Ovary (tissue), 9 donors: ENCODE measurements around the gene CCDC73. TPM values are rescaled to one million over a fixed set of nuclear protein-coding genes. Genes with fewer than 3 reads are reported as not detected.
"Not testable (repeated sequence)": the region's sequence is repeated elsewhere in the genome, so short reads cannot be mapped to it uniquely, and the experiment has no call there.

Experiments used
- DNase-seq, 5 donors: peaks; one replicate each; pipeline ENCODE4 v3.0.0-alpha.2; 2019 to 2020
- H3K27ac ChIP-seq, 2 donors: fragments of 200-600 bp; one replicate each; pipeline versions ENCODE4 v1.5.1 to v1.8.0; 2019 to 2022
- H3K27me3 ChIP-seq: fragments of 200-600 bp; one replicate; pipeline ENCODE4 v1.8.0; 2022
- H3K36me3 ChIP-seq: fragments of 200-600 bp; sonication (generic); one replicate; pipeline ENCODE4 v1.5.1; 2019
- H3K4me1 ChIP-seq: one replicate; pipeline ENCODE4 v1.8.1; 2013; ENCODE audit warnings: mild to moderate bottlenecking, moderate library complexity; ENCODE audit not compliant: insufficient read depth
- H3K4me3 ChIP-seq: fragments of 200-600 bp; sonication (generic); one replicate; pipeline ENCODE4 v1.5.1; 2017
- H3K9me3 ChIP-seq, 2 donors: fragments of 200-600 bp in 1 of 2; sonication (generic) in 1 of 2; one replicate each; pipeline versions ENCODE4 v1.5.1 to v1.8.1; 2013 to 2019; ENCODE audit warnings: mild to moderate bottlenecking in 1 of 2, moderate library complexity in 1 of 2
- CTCF ChIP-seq, 3 donors: fragments of 450-650 bp in 2 of 3; fragments of 200-600 bp in 1 of 3; IDR thresholded peaks; one replicate each; pipeline versions ENCODE4 v1.5.1 to v1.8.0; 2016 to 2022; ENCODE audit warnings: antibody characterized with exemption in 3 of 3, mild to moderate bottlenecking in 1 of 3
- EP300 ChIP-seq: sonication (generic); formaldehyde crosslinking; IDR thresholded peaks from one replicate; pipeline ENCODE4 v1.6.1; 2017; ENCODE audit warnings: antibody characterized with exemption
- POLR2A ChIP-seq: fragments of 450-650 bp; IDR thresholded peaks from one replicate; pipeline ENCODE4 v1.6.1; 2017; ENCODE audit warnings: antibody characterized with exemption, mild to moderate bottlenecking, moderate library complexity
- WGBS, 3 donors: extraction: QIAGEN DNeasy Blood & Tissue Kit in 1 of 3; methylation state at CpG; one replicate each; pipeline versions ENCODE4 v1.1.5 to v1.1.7; 2013 to 2017; 5-methylcytosine and 5-hydroxymethylcytosine counted together
- intact Hi-C, 4 donors: fragments of 100-400 bp; cut with DNase I; formaldehyde crosslinking; loops; one replicate each; pipeline versions ENCODE4 v1.11.0 to v1.15.1; 2022 to 2023
- polyA plus RNA-seq, 2 donors: library from polyadenylated mRNA; stranded (reverse); fragments of 200-250 nt in 1 of 2; fragments of 350-450 nt in 1 of 2; fragmentation: Illumina TruSeq in 1 of 2; extraction: RNeasy Lipid Tissue Mini Kit (QIAGEN cat#74804) in 1 of 2; gene quantifications; one replicate each; pipeline ENCODE4 v1.2.3, GENCODE V29; 2013 to 2014
- total RNA-seq, 7 donors: library from RNA; depleted of rRNA in 2 of 7; stranded (reverse); fragments of >200 nt in 2 of 7; fragmentation: NEBNext Ultra II Directional in 3 of 7; extraction: Animal tissue kit (Norgen Biotek cat#: 25700) in 3 of 7; gene quantifications; one replicate each; pipeline versions ENCODE4 v1.1.0 to v1.2.4, GENCODE V29; 2016 to 2023
- donor health status: DM: no; HTN: no; CAD: no; lungs with moderate emphysema.
- donor health status: DM: no; HTN: no; CAD: no.
- donor health status: Bipolar disorder and iron deficiency.
- donor health status: DM: yes; HTN: yes; CAD: no.
- donor health status: DM: no; HTN: no; CAD: no.
- donor health status: DM: yes; HTN: yes; CAD: no.

CCDC73 gene
- total and polyA plus RNA-seq, 9 donors, result 0.23 to 1.6 (median 0.98) TPM

GRCh38 chr11:32772731-32773130 lies 21.7 kb downstream of the CCDC73 start:
- TF ChIP-seq POLR2A, result no peak
- TF ChIP-seq EP300, result no peak
- no peak for TF ChIP-seq CTCF (IDR thresholded peaks at IDR 0.05)
- no peak overlapping the region for H3K27ac ChIP-seq
- H3K27me3 ChIP-seq, result no peaks in the 10 kb centered on the region
- H3K4me3 ChIP-seq, result no peak overlapping the region
- no peaks in the 10 kb centered on the region for H3K4me1 ChIP-seq
- H3K9me3 ChIP-seq, result no peaks in the 10 kb centered on the region
- intact Hi-C loops, result no loop called here
- H3K36me3 ChIP-seq, result no peaks in the 10 kb centered on the region
- DNase-seq, result no peak

GRCh38 chr11:32761774-32762173 lies 32.7 kb downstream of the CCDC73 start:
- WGBS, 3 donors, result 85 to 94% (median 91%) methylated on average over 2 of the region's 2 CpGs
- intact Hi-C loops, result not testable (repeated sequence)

GRCh38 chr11:32758291-32758690 lies 36.2 kb downstream of the CCDC73 start:
- DNase-seq, result no peak
- no peak for TF ChIP-seq EP300
- no peak for TF ChIP-seq CTCF (IDR thresholded peaks at IDR 0.05)
- intact Hi-C loops, result no loop called here

More at GRCh38 chr11:32761774-32762173, 32.7 kb downstream of the CCDC73 start:
- DNase-seq, H3K27ac ChIP-seq, H3K27me3 ChIP-seq, H3K4me1 ChIP-seq, H3K9me3 ChIP-seq, H3K36me3 ChIP-seq, H3K4me3 ChIP-seq: not testable (repeated sequence)

GRCh38 chr11:32753181-32753580 lies 41.3 kb downstream of the CCDC73 start:
- intact Hi-C loops, DNase-seq: not testable (repeated sequence)
- WGBS, 3 donors, result 35 to 55% (median 46%) methylated on average over 1 of the region's 1 CpG

More at GRCh38 chr11:32758291-32758690, 36.2 kb downstream of the CCDC73 start:
- H3K36me3 ChIP-seq, result no peaks in the 10 kb centered on the region
- H3K27ac ChIP-seq, result no peak overlapping the region
- no peak overlapping the region for H3K4me3 ChIP-seq
- no peaks in the 10 kb centered on the region for H3K27me3 ChIP-seq
- no peaks in the 10 kb centered on the region for H3K4me1 ChIP-seq
- WGBS, 3 donors, result 14 to 41% (median 22%) methylated on average over 2 of the region's 2 CpGs
- H3K9me3 ChIP-seq, result no peaks in the 10 kb centered on the region

GRCh38 chr11:32752001-32752400 lies 42.5 kb downstream of the CCDC73 start:
- H3K4me1 ChIP-seq, result no peaks in the 10 kb centered on the region
- peaks cover 0 to 5% of the 10 kb centered on the region in 2 donors for H3K9me3 ChIP-seq
- intact Hi-C loops, result no loop called here
- 59 to 66% (median 61%) methylated on average over 2 of the region's 2 CpGs for WGBS, 3 donors
- no peak for DNase-seq
- H3K27ac ChIP-seq, result no peak overlapping the region
- H3K4me3 ChIP-seq, result no peak overlapping the region
- H3K27me3 ChIP-seq, result no peaks in the 10 kb centered on the region
- TF ChIP-seq EP300, result no peak
- TF ChIP-seq CTCF (IDR thresholded peaks at IDR 0.05), result no peak
- TF ChIP-seq POLR2A, result no peak
- no peaks in the 10 kb centered on the region for H3K36me3 ChIP-seq

More at GRCh38 chr11:32753181-32753580, 41.3 kb downstream of the CCDC73 start:
- not testable (repeated sequence) for H3K9me3 ChIP-seq, H3K4me1 ChIP-seq, H3K36me3 ChIP-seq, H3K27me3 ChIP-seq, H3K4me3 ChIP-seq, H3K27ac ChIP-seq

DNA sequence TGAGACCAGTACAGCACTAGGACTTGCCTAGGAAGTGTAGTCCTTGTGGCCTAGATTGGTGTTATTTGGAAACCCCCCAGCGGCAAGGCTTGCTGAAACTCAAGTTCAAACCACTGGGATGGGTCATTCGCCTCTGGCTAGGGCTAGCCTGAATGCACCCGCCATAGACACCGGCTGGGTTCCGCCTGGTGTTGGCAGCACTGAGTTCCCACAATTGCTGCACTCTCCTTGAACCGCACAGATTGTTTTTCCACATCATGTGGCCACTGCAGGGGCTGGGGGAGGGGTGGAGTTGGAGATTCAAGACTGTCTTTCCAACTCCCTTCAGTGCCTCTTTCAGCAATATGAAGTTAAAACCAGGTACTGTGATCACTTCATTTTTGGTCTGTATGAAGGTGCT lies 43.1 kb downstream of the CCDC73 start:
- Histone ChIP-seq H3K4me1 (no peaks in the 10 kb centered on the region), H3K27ac (no peak overlapping the region), H3K4me3 (no peak overlapping the region), H3K9me3 (peaks cover 0 to 5% of the 10 kb centered on the region in 2 donors), H3K27me3 (no peaks in the 10 kb centered on the region), H3K36me3 (no peaks in the 10 kb centered on the region)
- intact Hi-C loops, result no loop called here
- 82 to 94% (median 88%) methylated on average over 6 of the region's 6 CpGs for WGBS, 3 donors
- no peak for TF ChIP-seq EP300
- no peak for TF ChIP-seq CTCF (IDR thresholded peaks at IDR 0.05)
- no peak for TF ChIP-seq POLR2A
- no peak for DNase-seq
